HUES48 (cell line): Measurements from ENCODE around the gene MBNL2.

Experiments
- H3K27ac ChIP-seq: one replicate; pipeline ENCODE4 v1.7.0; 2013; ENCODE audit warnings: low read depth, low read length, inconsistent platforms
- H3K27me3 ChIP-seq: 2 replicates; pipeline ENCODE4 v1.6.1; 2013; ENCODE audit warnings: mild to moderate bottlenecking, low read length; ENCODE audit not compliant: control insufficient read depth, insufficient read depth
- H3K36me3 ChIP-seq: 2 replicates; pipeline ENCODE4 v1.6.1; 2013; ENCODE audit warnings: low read length; ENCODE audit not compliant: control insufficient read depth, insufficient read depth
- H3K4me1 ChIP-seq: 2 replicates; pipeline ENCODE4 v1.6.1; 2013; ENCODE audit warnings: mild to moderate bottlenecking, low read length; ENCODE audit not compliant: control insufficient read depth, insufficient read depth
- H3K4me3 ChIP-seq: 2 replicates; pipeline ENCODE4 v1.5.1; 2013; ENCODE audit warnings: mild to moderate bottlenecking, low read depth, low read length
- H3K9ac ChIP-seq: 2 replicates; pipeline ENCODE4 v1.6.1; 2013; ENCODE audit warnings: mild to moderate bottlenecking, low read depth, low read length, moderate library complexity
- H3K9me3 ChIP-seq: 2 replicates; pipeline ENCODE4 v1.6.1; 2013; ENCODE audit warnings: low read length; ENCODE audit not compliant: control insufficient read depth, insufficient read depth

The MBNL2 gene

GRCh38 chr13:97306106-97306505 is 84.0 kb downstream of the MBNL2 start:
- Histone ChIP-seq H3K27ac (no peak overlapping the region), H3K4me3 (no peak overlapping the region), H3K9me3 (no peaks in the 10 kb centered on the region), H3K36me3 (no peaks in the 10 kb centered on the region), H3K27me3 (no peaks in the 10 kb centered on the region), H3K4me1 (peaks cover 8% of the 10 kb centered on the region), H3K9ac (no peak overlapping the region)

GRCh38 chr13:97306645-97307044 is 84.5 kb downstream of the MBNL2 start:
- Histone ChIP-seq H3K9me3 (no peaks in the 10 kb centered on the region), H3K4me1 (peaks cover 8% of the 10 kb centered on the region), H3K27ac (no peak overlapping the region)

GRCh38 chr13:97307118-97307881 is 85.2 kb downstream of the MBNL2 start:
- Histone ChIP-seq H3K4me3 (no peak overlapping the region), H3K27me3 (no peaks in the 10 kb centered on the region), H3K4me1 (peaks cover 8% of the 10 kb centered on the region), H3K36me3 (no peaks in the 10 kb centered on the region), H3K9ac (no peak overlapping the region), H3K27ac (no peak overlapping the region), H3K9me3 (no peaks in the 10 kb centered on the region)

More at GRCh38 chr13:97306645-97307044, 84.5 kb downstream of the MBNL2 start:
- H3K27me3 ChIP-seq = no peaks in the 10 kb centered on the region
- H3K4me3 ChIP-seq = no peak overlapping the region
- no peaks in the 10 kb centered on the region for H3K36me3 ChIP-seq
- H3K9ac ChIP-seq = no peak overlapping the region

- no peak overlapping the region for H3K4me3 ChIP-seq
- H3K9me3 ChIP-seq = no peaks in the 10 kb centered on the region
- H3K36me3 ChIP-seq = no peaks in the 10 kb centered on the region
- H3K9ac ChIP-seq = no peak overlapping the region
- H3K4me1 ChIP-seq = peaks cover 8% of the 10 kb centered on the region
- H3K27ac ChIP-seq = no peak overlapping the region
- no peaks in the 10 kb centered on the region for H3K27me3 ChIP-seq
These were observed 85.9 kb downstream of the MBNL2 start for GRCh38 chr13:97307882-97308624.

- H3K4me3 ChIP-seq = no peak overlapping the region
- no peaks in the 10 kb centered on the region for H3K36me3 ChIP-seq
- H3K27ac ChIP-seq = no peak overlapping the region
- peaks cover 8% of the 10 kb centered on the region for H3K4me1 ChIP-seq
- H3K9ac ChIP-seq = no peak overlapping the region
- no peaks in the 10 kb centered on the region for H3K9me3 ChIP-seq
- H3K27me3 ChIP-seq = no peaks in the 10 kb centered on the region
These were observed 86.7 kb downstream of the MBNL2 start for GRCh38 chr13:97308735-97309429.

GRCh38 chr13:97310809-97311436 is 88.8 kb downstream of the MBNL2 start:
- Histone ChIP-seq H3K36me3 (no peaks in the 10 kb centered on the region), H3K4me3 (no peak overlapping the region), H3K4me1 (peaks cover 8% of the 10 kb centered on the region), H3K9ac (no peak overlapping the region), H3K27me3 (no peaks in the 10 kb centered on the region), H3K9me3 (no peaks in the 10 kb centered on the region), H3K27ac (no peak overlapping the region)

GRCh38 chr13:97311956-97312355 is 89.8 kb downstream of the MBNL2 start:
- no peaks in the 10 kb centered on the region for H3K27me3 ChIP-seq
- H3K4me3 ChIP-seq = no peak overlapping the region
- peaks cover 8% of the 10 kb centered on the region for H3K4me1 ChIP-seq
- H3K27ac ChIP-seq = no peak overlapping the region
- no peak overlapping the region for H3K9ac ChIP-seq
- H3K36me3 ChIP-seq = no peaks in the 10 kb centered on the region
- no peaks in the 10 kb centered on the region for H3K9me3 ChIP-seq

- Histone ChIP-seq H3K36me3 (no peaks in the 10 kb centered on the region), H3K4me1 (no peaks in the 10 kb centered on the region; the same call in 1 of the 2 replicates), H3K27me3 (no peaks in the 10 kb centered on the region), H3K9ac (no peak overlapping the region), H3K27ac (no peak overlapping the region), H3K9me3 (no peaks in the 10 kb centered on the region), H3K4me3 (no peak overlapping the region)
These were observed 91.6 kb downstream of the MBNL2 start for GRCh38 chr13:97313551-97314260.

GRCh38 chr13:97316390-97316789 is 94.3 kb downstream of the MBNL2 start:
- Histone ChIP-seq H3K27me3 (no peaks in the 10 kb centered on the region), H3K4me1 (no peaks in the 10 kb centered on the region), H3K9ac (no peak overlapping the region), H3K4me3 (no peak overlapping the region), H3K36me3 (no peaks in the 10 kb centered on the region), H3K27ac (no peak overlapping the region), H3K9me3 (no peaks in the 10 kb centered on the region)

- no peak overlapping the region for H3K27ac ChIP-seq
- H3K36me3 ChIP-seq = no peaks in the 10 kb centered on the region
- no peaks in the 10 kb centered on the region for H3K9me3 ChIP-seq
- H3K4me1 ChIP-seq = no peaks in the 10 kb centered on the region
- H3K9ac ChIP-seq = no peak overlapping the region
- H3K27me3 ChIP-seq = no peaks in the 10 kb centered on the region
- no peak overlapping the region for H3K4me3 ChIP-seq
These were observed 95.8 kb downstream of the MBNL2 start for GRCh38 chr13:97317933-97318332.
